ENCODE measurements around the gene NMRAL1. TPM values are rescaled to one million over a fixed set of nuclear protein-coding genes. Genes with fewer than 3 reads are reported as not detected.

The NMRAL1 gene
- total RNA-seq, 1 donor from 2014 or later: 28.5 TPM

- H3K4me1 Mint-ChIP-seq (ENCODE audit: low read depth, unreplicated experiment): peaks cover 27% of the 10 kb centered on the region
- DNase-seq (ENCODE audit: low read depth) (no peak), FAIRE-seq (no peak)
- Histone ChIP-seq H3K27me3 (ENCODE audit: insufficient read depth, low read length) (no peaks in the 10 kb centered on the region), H3K9ac (ENCODE audit: low read length) (no peak overlapping the region), H3K36me3 (ENCODE audit: insufficient read depth, low read length) (peaks cover 17% of the 10 kb centered on the region), H3K4me3 (ENCODE audit: insufficient read depth, low read depth, low read length) (no peak overlapping the region), H3K4me1 (ENCODE audit: insufficient read depth, low read length) (peaks cover 13% of the 10 kb centered on the region), H3K9me3 (ENCODE audit: insufficient read depth, low read depth, low read length) (no peaks in the 10 kb centered on the region), H2AFZ (ENCODE audit: low read depth, low read length) (no peak overlapping the region), H3K27ac (ENCODE audit: low read depth, low read length) (no peak overlapping the region), H4K20me1 (ENCODE audit: insufficient read depth, low read length) (peaks cover 58% of the 10 kb centered on the region), H3K4me2 (ENCODE audit: low read length) (no peak overlapping the region), H3K79me2 (ENCODE audit: insufficient read depth, low read length) (peaks cover 40% of the 10 kb centered on the region)
- peaks cover 4% of the 10 kb centered on the region for H3K36me3 Mint-ChIP-seq (ENCODE audit: low read depth, unreplicated experiment)
- H3K9me3 Mint-ChIP-seq (ENCODE audit: unreplicated experiment): no peaks in the 10 kb centered on the region
- TF ChIP-seq EZH2 (IDR thresholded peaks at IDR 0.05; ENCODE audit: insufficient read depth, low read length): no peak
- TF ChIP-seq CTCF (IDR thresholded peaks at IDR 0.05; ENCODE audit: insufficient read depth, low read depth, low read length): no peak
- H3K27me3 Mint-ChIP-seq (ENCODE audit: low read depth, unreplicated experiment): no peaks in the 10 kb centered on the region
- H3K4me3 Mint-ChIP-seq (ENCODE audit: unreplicated experiment): no peak overlapping the region
- peak overlapping the region; percentile 82 for H3K27ac Mint-ChIP-seq (ENCODE audit: unreplicated experiment)
Measured at GRCh38 chr16:4505356-4506147, 31.1 kb upstream of the NMRAL1 start.

- H3K4me1 Mint-ChIP-seq (ENCODE audit: low read depth, unreplicated experiment): peaks cover 46% of the 10 kb centered on the region
- TF ChIP-seq EZH2 (IDR thresholded peaks at IDR 0.05; ENCODE audit: insufficient read depth, low read length) (no peak), CTCF (IDR thresholded peaks at IDR 0.05; ENCODE audit: insufficient read depth, low read depth, low read length) (no peak)
- Histone ChIP-seq H3K4me3 (ENCODE audit: insufficient read depth, low read depth, low read length) (peak overlapping the region; percentile 9), H3K4me1 (ENCODE audit: insufficient read depth, low read length) (peaks cover 27% of the 10 kb centered on the region), H3K9me3 (ENCODE audit: insufficient read depth, low read depth, low read length) (no peaks in the 10 kb centered on the region), H3K79me2 (ENCODE audit: insufficient read depth, low read length) (peaks cover 61% of the 10 kb centered on the region), H3K36me3 (ENCODE audit: insufficient read depth, low read length) (peaks cover 9% of the 10 kb centered on the region), H3K27me3 (ENCODE audit: insufficient read depth, low read length) (no peaks in the 10 kb centered on the region), H4K20me1 (ENCODE audit: insufficient read depth, low read length) (peaks cover 58% of the 10 kb centered on the region), H3K9ac (ENCODE audit: low read length) (peak overlapping the region; percentile 55), H3K27ac (ENCODE audit: low read depth, low read length) (peak overlapping the region; percentile 44), H2AFZ (ENCODE audit: low read depth, low read length) (no peak overlapping the region), H3K4me2 (ENCODE audit: low read length) (peak overlapping the region; percentile 74)
- FAIRE-seq: no peak
- peak overlapping the region; percentile 17 for H3K4me3 Mint-ChIP-seq (ENCODE audit: unreplicated experiment)
- H3K36me3 Mint-ChIP-seq (ENCODE audit: low read depth, unreplicated experiment): peaks cover 4% of the 10 kb centered on the region
- no peaks in the 10 kb centered on the region for H3K9me3 Mint-ChIP-seq (ENCODE audit: unreplicated experiment)
- peak; percentile 39 for DNase-seq (ENCODE audit: low read depth)
- H3K27ac Mint-ChIP-seq (ENCODE audit: unreplicated experiment): peak overlapping the region; percentile 85
- H3K27me3 Mint-ChIP-seq (ENCODE audit: low read depth, unreplicated experiment): no peaks in the 10 kb centered on the region
Measured at GRCh38 chr16:4501071-4501478, 26.6 kb upstream of the NMRAL1 start.

- H3K27me3 Mint-ChIP-seq (ENCODE audit: low read depth, unreplicated experiment): no peaks in the 10 kb centered on the region
- no peaks in the 10 kb centered on the region for H3K9me3 Mint-ChIP-seq (ENCODE audit: unreplicated experiment)
- peak overlapping the region; percentile 55 for H3K9ac ChIP-seq (ENCODE audit: low read length)
- H3K4me1 ChIP-seq (ENCODE audit: insufficient read depth, low read length): peaks cover 34% of the 10 kb centered on the region
- peaks cover 4% of the 10 kb centered on the region for H3K36me3 Mint-ChIP-seq (ENCODE audit: low read depth, unreplicated experiment)
- DNase-seq (ENCODE audit: low read depth) (peak; percentile 83), FAIRE-seq (peak; percentile 99)
- H3K4me1 Mint-ChIP-seq (ENCODE audit: low read depth, unreplicated experiment): peaks cover 48% of the 10 kb centered on the region
- H3K27me3 ChIP-seq (ENCODE audit: insufficient read depth, low read length): no peaks in the 10 kb centered on the region
- no peak overlapping the region for H2AFZ ChIP-seq (ENCODE audit: low read depth, low read length)
- H3K9me3 ChIP-seq (ENCODE audit: insufficient read depth, low read depth, low read length): no peaks in the 10 kb centered on the region
- H3K79me2 ChIP-seq (ENCODE audit: insufficient read depth, low read length): peaks cover 62% of the 10 kb centered on the region
- H3K4me2 ChIP-seq (ENCODE audit: low read length): peak overlapping the region; percentile 74
- H3K36me3 ChIP-seq (ENCODE audit: insufficient read depth, low read length): peaks cover 9% of the 10 kb centered on the region
- H4K20me1 ChIP-seq (ENCODE audit: insufficient read depth, low read length): peaks cover 51% of the 10 kb centered on the region
- peak overlapping the region; percentile 9 for H3K4me3 ChIP-seq (ENCODE audit: insufficient read depth, low read depth, low read length)
- H3K27ac ChIP-seq (ENCODE audit: low read depth, low read length): peak overlapping the region; percentile 50
- H3K27ac Mint-ChIP-seq (ENCODE audit: unreplicated experiment): peak overlapping the region; percentile 85
- H3K4me3 Mint-ChIP-seq (ENCODE audit: unreplicated experiment): no peak overlapping the region
- no peak for TF ChIP-seq CTCF (IDR thresholded peaks at IDR 0.05; ENCODE audit: insufficient read depth, low read depth, low read length)
- TF ChIP-seq EZH2 (IDR thresholded peaks at IDR 0.05; ENCODE audit: insufficient read depth, low read length): no peak
Measured at GRCh38 chr16:4500272-4500671, 25.8 kb upstream of the NMRAL1 start.

All from astrocyte (in vitro differentiated cells and primary cell).